Measurements from ENCODE around the gene TMPRSS4.

- TF ChIP-seq, protein P1, sequence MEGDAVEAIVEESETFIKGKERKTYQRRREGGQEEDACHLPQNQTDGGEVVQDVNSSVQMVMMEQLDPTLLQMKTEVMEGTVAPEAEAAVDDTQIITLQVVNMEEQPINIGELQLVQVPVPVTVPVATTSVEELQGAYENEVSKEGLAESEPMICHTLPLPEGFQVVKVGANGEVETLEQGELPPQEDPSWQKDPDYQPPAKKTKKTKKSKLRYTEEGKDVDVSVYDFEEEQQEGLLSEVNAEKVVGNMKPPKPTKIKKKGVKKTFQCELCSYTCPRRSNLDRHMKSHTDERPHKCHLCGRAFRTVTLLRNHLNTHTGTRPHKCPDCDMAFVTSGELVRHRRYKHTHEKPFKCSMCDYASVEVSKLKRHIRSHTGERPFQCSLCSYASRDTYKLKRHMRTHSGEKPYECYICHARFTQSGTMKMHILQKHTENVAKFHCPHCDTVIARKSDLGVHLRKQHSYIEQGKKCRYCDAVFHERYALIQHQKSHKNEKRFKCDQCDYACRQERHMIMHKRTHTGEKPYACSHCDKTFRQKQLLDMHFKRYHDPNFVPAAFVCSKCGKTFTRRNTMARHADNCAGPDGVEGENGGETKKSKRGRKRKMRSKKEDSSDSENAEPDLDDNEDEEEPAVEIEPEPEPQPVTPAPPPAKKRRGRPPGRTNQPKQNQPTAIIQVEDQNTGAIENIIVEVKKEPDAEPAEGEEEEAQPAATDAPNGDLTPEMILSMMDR (conservative IDR thresholded peaks at IDR 0.05): no peak
- TF ChIP-seq ZFX (IDR thresholded peaks at IDR 0.05): no peak
Measured at GRCh38 chr11:118161786-118162185, 84.9 kb downstream of the TMPRSS4 start.

All from C4-2B (cell line).